Measurements from ENCODE around the gene ASB13.
"Not testable (repeated sequence)": the region's sequence is repeated elsewhere in the genome, so short reads cannot be mapped to it uniquely, and the experiment has no call there.

The ASB13 gene

GRCh38 chr10:5604236-5604925 is 62.0 kb downstream of the ASB13 start:
- H3K4me1 Mint-ChIP-seq (ENCODE audit: low read depth), result no peaks in the 10 kb centered on the region
- H3K4me3 Mint-ChIP-seq, result no peak overlapping the region
- peaks cover 4% of the 10 kb centered on the region for H3K27me3 Mint-ChIP-seq
- no peaks in the 10 kb centered on the region for H3K36me3 Mint-ChIP-seq (ENCODE audit: low read depth)
- H3K27ac Mint-ChIP-seq, result no peak overlapping the region
- H3K9me3 Mint-ChIP-seq, result no peaks in the 10 kb centered on the region
- DNase-seq, result no peak

GRCh38 chr10:5603848-5604170 is 62.6 kb downstream of the ASB13 start:
- Mint-ChIP-seq H3K4me3 (no peak overlapping the region), H3K9me3 (no peaks in the 10 kb centered on the region), H3K36me3 (ENCODE audit: low read depth) (no peaks in the 10 kb centered on the region), H3K27ac (no peak overlapping the region), H3K27me3 (peaks cover 4% of the 10 kb centered on the region), H3K4me1 (ENCODE audit: low read depth) (no peaks in the 10 kb centered on the region)
- no peak for DNase-seq

GRCh38 chr10:5603091-5603847 is 63.1 kb downstream of the ASB13 start:
- Mint-ChIP-seq H3K9me3 (no peaks in the 10 kb centered on the region), H3K27ac (no peak overlapping the region), H3K4me3 (no peak overlapping the region), H3K4me1 (ENCODE audit: low read depth) (no peaks in the 10 kb centered on the region), H3K36me3 (ENCODE audit: low read depth) (no peaks in the 10 kb centered on the region), H3K27me3 (peaks cover under 1% of the 10 kb centered on the region)
- no peak for DNase-seq

GRCh38 chr10:5601826-5602495 is 64.4 kb downstream of the ASB13 start:
- Mint-ChIP-seq H3K36me3 (ENCODE audit: low read depth) (no peaks in the 10 kb centered on the region), H3K4me3 (no peak overlapping the region), H3K27me3 (no peaks in the 10 kb centered on the region), H3K4me1 (ENCODE audit: low read depth) (no peaks in the 10 kb centered on the region), H3K9me3 (no peaks in the 10 kb centered on the region), H3K27ac (no peak overlapping the region)
- DNase-seq, result no peak

- no peak overlapping the region for H3K27ac Mint-ChIP-seq
- no peaks in the 10 kb centered on the region for H3K27me3 Mint-ChIP-seq
- DNase-seq, result no peak
- H3K9me3 Mint-ChIP-seq, result no peaks in the 10 kb centered on the region
- H3K4me3 Mint-ChIP-seq, result no peak overlapping the region
- peaks cover 4% of the 10 kb centered on the region for H3K4me1 Mint-ChIP-seq (ENCODE audit: low read depth)
- H3K36me3 Mint-ChIP-seq (ENCODE audit: low read depth), result no peaks in the 10 kb centered on the region
Observed at GRCh38 chr10:5600908-5601307, 65.5 kb downstream of the ASB13 start.

- peaks cover 3% of the 10 kb centered on the region for H3K27me3 Mint-ChIP-seq
Observed at GRCh38 chr10:5599613-5600520, 66.5 kb downstream of the ASB13 start.

GRCh38 chr10:5598085-5598690 is 68.2 kb downstream of the ASB13 start:
- no peak for DNase-seq
- no peaks in the 10 kb centered on the region for H3K9me3 Mint-ChIP-seq
- peaks cover 15% of the 10 kb centered on the region for H3K27me3 Mint-ChIP-seq
- peaks cover 21% of the 10 kb centered on the region for H3K4me1 Mint-ChIP-seq (ENCODE audit: low read depth)
- H3K36me3 Mint-ChIP-seq (ENCODE audit: low read depth), result no peaks in the 10 kb centered on the region
- no peak overlapping the region for H3K27ac Mint-ChIP-seq
- no peak overlapping the region for H3K4me3 Mint-ChIP-seq

More at GRCh38 chr10:5599613-5600520, 66.5 kb downstream of the ASB13 start:
- Mint-ChIP-seq H3K4me1 (ENCODE audit: low read depth) (peaks cover 14% of the 10 kb centered on the region), H3K4me3 (no peak overlapping the region), H3K36me3 (ENCODE audit: low read depth) (no peaks in the 10 kb centered on the region), H3K27ac (no peak overlapping the region), H3K9me3 (no peaks in the 10 kb centered on the region)
- no peak for DNase-seq

- peaks cover 24% of the 10 kb centered on the region for H3K27me3 Mint-ChIP-seq
- peaks cover 21% of the 10 kb centered on the region for H3K4me1 Mint-ChIP-seq (ENCODE audit: low read depth)
- H3K4me3 Mint-ChIP-seq, result no peak overlapping the region
- H3K27ac Mint-ChIP-seq, result no peak overlapping the region
- H3K36me3 Mint-ChIP-seq (ENCODE audit: low read depth), result no peaks in the 10 kb centered on the region
- H3K9me3 Mint-ChIP-seq, result no peaks in the 10 kb centered on the region
- DNase-seq, result no peak
Observed at GRCh38 chr10:5596611-5597341, 69.6 kb downstream of the ASB13 start.

- no peak overlapping the region for H3K4me3 Mint-ChIP-seq
- H3K27me3 Mint-ChIP-seq, result peaks cover 24% of the 10 kb centered on the region
- no peaks in the 10 kb centered on the region for H3K9me3 Mint-ChIP-seq
- peaks cover 21% of the 10 kb centered on the region for H3K4me1 Mint-ChIP-seq (ENCODE audit: low read depth)
- no peak for DNase-seq
- H3K27ac Mint-ChIP-seq, result no peak overlapping the region
- no peaks in the 10 kb centered on the region for H3K36me3 Mint-ChIP-seq (ENCODE audit: low read depth)
Observed at GRCh38 chr10:5595994-5596471, 70.4 kb downstream of the ASB13 start.

- no peak overlapping the region for H3K27ac Mint-ChIP-seq
- peaks cover 21% of the 10 kb centered on the region for H3K4me1 Mint-ChIP-seq (ENCODE audit: low read depth)
- H3K9me3 Mint-ChIP-seq, result no peaks in the 10 kb centered on the region
- no peak for DNase-seq
- H3K4me3 Mint-ChIP-seq, result no peak overlapping the region
- no peaks in the 10 kb centered on the region for H3K36me3 Mint-ChIP-seq (ENCODE audit: low read depth)
- H3K27me3 Mint-ChIP-seq, result peaks cover 24% of the 10 kb centered on the region
Observed at GRCh38 chr10:5595591-5595990, 70.8 kb downstream of the ASB13 start.

- no peaks in the 10 kb centered on the region for H3K9me3 Mint-ChIP-seq
- no peak overlapping the region for H3K4me3 Mint-ChIP-seq
- DNase-seq, result no peak
- H3K4me1 Mint-ChIP-seq (ENCODE audit: low read depth), result peaks cover 21% of the 10 kb centered on the region
- no peak overlapping the region for H3K27ac Mint-ChIP-seq
- H3K36me3 Mint-ChIP-seq (ENCODE audit: low read depth), result no peaks in the 10 kb centered on the region
- H3K27me3 Mint-ChIP-seq, result peaks cover 24% of the 10 kb centered on the region
Observed at GRCh38 chr10:5595095-5595494, 71.3 kb downstream of the ASB13 start.

GRCh38 chr10:5594271-5595049 is 71.9 kb downstream of the ASB13 start:
- Mint-ChIP-seq H3K27me3 (peaks cover 24% of the 10 kb centered on the region), H3K4me3 (no peak overlapping the region), H3K4me1 (ENCODE audit: low read depth) (peaks cover 23% of the 10 kb centered on the region), H3K9me3 (no peaks in the 10 kb centered on the region), H3K36me3 (ENCODE audit: low read depth) (no peaks in the 10 kb centered on the region), H3K27ac (no peak overlapping the region)
- DNase-seq, result no peak

GRCh38 chr10:5593347-5593746 is 73.0 kb downstream of the ASB13 start:
- not testable (repeated sequence) for H3K9me3 Mint-ChIP-seq; DNase-seq; H3K27ac Mint-ChIP-seq; H3K36me3 Mint-ChIP-seq (ENCODE audit: low read depth); H3K4me3 Mint-ChIP-seq
- Mint-ChIP-seq H3K4me1 (ENCODE audit: low read depth) (peaks cover 23% of the 10 kb centered on the region), H3K27me3 (peaks cover 26% of the 10 kb centered on the region)
